H9 (cell line): ENCODE results near the gene TPRG1. TPM values are rescaled to one million over a fixed set of nuclear protein-coding genes. Genes with fewer than 3 reads are reported as not detected.

Source experiments
- DNase-seq: peaks from one replicate; pipeline ENCODE4 v3.0.0-alpha.2; 2017
- H2AFZ ChIP-seq: one replicate; pipeline ENCODE4 v1.6.1; 2013; ENCODE audit warnings: mild to moderate bottlenecking, low read length, control low read depth, moderate library complexity
- H2AK5ac ChIP-seq: 2 replicates; pipeline ENCODE4 v1.6.1; 2013; ENCODE audit warnings: low read length, control low read depth, mixed read lengths; ENCODE audit not compliant: insufficient read length
- H2BK120ac ChIP-seq: one replicate; pipeline ENCODE4 v1.6.1; 2013; ENCODE audit warnings: low read depth, mild to moderate bottlenecking, low read length, control low read depth, inconsistent platforms; ENCODE audit not compliant: poor library complexity, severe bottlenecking
- H2BK12ac ChIP-seq: 2 replicates; pipeline ENCODE4 v1.6.1; 2013; ENCODE audit warnings: low read length, control low read depth, mixed read lengths, low read depth; ENCODE audit not compliant: insufficient read length
- H2BK15ac ChIP-seq: 2 replicates; pipeline ENCODE4 v1.6.1; 2013; ENCODE audit warnings: low read depth, low read length, control low read depth
- H2BK20ac ChIP-seq: one replicate; pipeline ENCODE4 v1.6.1; 2013; ENCODE audit warnings: low read depth, mild to moderate bottlenecking, low read length, control low read depth, inconsistent platforms; ENCODE audit not compliant: poor library complexity, severe bottlenecking
- H2BK5ac ChIP-seq: 2 replicates; pipeline ENCODE4 v1.6.1; 2013; ENCODE audit warnings: low read length, control low read depth, mixed read lengths; ENCODE audit not compliant: insufficient read length
- H3K14ac ChIP-seq: 2 replicates; pipeline ENCODE4 v1.6.1; 2013; ENCODE audit warnings: low read length, control low read depth; ENCODE audit not compliant: insufficient read depth
- H3K18ac ChIP-seq: 2 replicates; pipeline ENCODE4 v1.6.1; 2013; ENCODE audit warnings: low read depth, mild to moderate bottlenecking, mixed read lengths, low read length, control low read depth; ENCODE audit not compliant: insufficient read length
- H3K23ac ChIP-seq: 2 replicates; pipeline ENCODE4 v1.6.1; 2013; ENCODE audit warnings: low read length, control low read depth, mixed read lengths, low read depth; ENCODE audit not compliant: insufficient read length
- H3K23me2 ChIP-seq: 2 replicates; pipeline ENCODE4 v1.6.1; 2013; ENCODE audit warnings: low read depth, mild to moderate bottlenecking, mixed read lengths, low read length, control low read depth; ENCODE audit not compliant: insufficient read length, poor library complexity, severe bottlenecking
- H3K27ac ChIP-seq: 2 replicates; pipeline ENCODE4 v1.5.1; 2013; ENCODE audit warnings: low read length, control low read depth, mixed read lengths, low read depth; ENCODE audit not compliant: insufficient read length
- H3K27me3 ChIP-seq: 2 replicates; pipeline ENCODE4 v1.6.1; 2013; ENCODE audit warnings: low read length, control low read depth, inconsistent platforms; ENCODE audit not compliant: insufficient read depth
- H3K4ac ChIP-seq: 2 replicates; pipeline ENCODE4 v1.6.1; 2013; ENCODE audit warnings: low read depth, mild to moderate bottlenecking, control low read depth, inconsistent platforms, low read length, moderate library complexity
- H3K4me1 ChIP-seq: 2 replicates; pipeline ENCODE4 v1.6.1; 2013; ENCODE audit warnings: low read length, control low read depth, inconsistent platforms; ENCODE audit not compliant: insufficient read depth
- H3K4me2 ChIP-seq: 2 replicates; pipeline ENCODE4 v1.6.1; 2013; ENCODE audit warnings: low read length, control low read depth, mixed read lengths; ENCODE audit not compliant: insufficient read length, insufficient read depth
- H3K56ac ChIP-seq: 2 replicates; pipeline ENCODE4 v1.6.1; 2013; ENCODE audit warnings: low read depth, mild to moderate bottlenecking, mixed read lengths, low read length, control low read depth; ENCODE audit not compliant: insufficient read length
- H3K79me1 ChIP-seq: 2 replicates; pipeline ENCODE4 v1.6.1; 2013; ENCODE audit warnings: low read depth, mild to moderate bottlenecking, moderate library complexity, low read length, control low read depth, inconsistent platforms; ENCODE audit not compliant: insufficient read depth, poor library complexity, severe bottlenecking
- H3K79me2 ChIP-seq: 2 replicates; pipeline ENCODE4 v1.6.1; 2013; ENCODE audit warnings: low read length, control low read depth, inconsistent platforms; ENCODE audit not compliant: insufficient read depth
- H3K9ac ChIP-seq: 2 replicates; pipeline ENCODE4 v1.6.1; 2013; ENCODE audit warnings: low read length, control low read depth, mixed read lengths; ENCODE audit not compliant: insufficient read length; ENCODE audit errors: extremely low read depth
- H3K9me3 ChIP-seq: one replicate; pipeline ENCODE4 v1.6.1; 2013; ENCODE audit warnings: low read depth, low read length, inconsistent platforms; ENCODE audit not compliant: control insufficient read depth
- H3T11ph ChIP-seq: one replicate; pipeline ENCODE4 v1.6.1; 2013; ENCODE audit warnings: mild to moderate bottlenecking, low read length, control low read depth, inconsistent platforms
- H4K20me1 ChIP-seq: one replicate; pipeline ENCODE4 v1.6.1; 2013; ENCODE audit not compliant: control insufficient read depth, insufficient read length, insufficient read depth
- H4K5ac ChIP-seq: 2 replicates; pipeline ENCODE4 v1.6.1; 2013; ENCODE audit warnings: low read depth, mild to moderate bottlenecking, mixed read lengths, low read length, control low read depth; ENCODE audit not compliant: insufficient read length
- H4K8ac ChIP-seq: replicated peaks from 2 replicates; pipeline ENCODE4 v1.6.1; 2013; ENCODE audit warnings: low read length, control low read depth, mixed read lengths, low read depth; ENCODE audit not compliant: insufficient read length
- H4K91ac ChIP-seq: 2 replicates; pipeline ENCODE4 v1.6.1; 2013; ENCODE audit warnings: low read depth, mild to moderate bottlenecking, moderate library complexity, mixed read lengths, low read length, control low read depth; ENCODE audit not compliant: insufficient read length
- H3K27ac Mint-ChIP-seq, 3 experiments: 2 replicates in 2 of 3; 3 replicates in 1 of 3; pipeline ENCODE4 v1.8.0; 2020 to 2021; ENCODE audit warnings: mixed read lengths in 3 of 3, mild to moderate bottlenecking in 1 of 3, moderate library complexity in 1 of 3
- H3K27me3 Mint-ChIP-seq: 2 replicates; pipeline ENCODE4 v1.8.0; 2021; ENCODE audit warnings: low read depth, mild to moderate bottlenecking, moderate library complexity, mixed read lengths
- H3K36me3 Mint-ChIP-seq, 3 experiments: 2 replicates in 2 of 3; 3 replicates in 1 of 3; pipeline ENCODE4 v1.8.0; 2020 to 2021; ENCODE audit warnings: low read depth in 3 of 3, mixed read lengths in 3 of 3; ENCODE audit not compliant: insufficient read depth in 1 of 3
- H3K4me1 Mint-ChIP-seq, 2 experiments: 2 replicates each; pipeline ENCODE4 v1.8.0; 2020; ENCODE audit warnings: mixed read lengths in 2 of 2
- H3K4me3 Mint-ChIP-seq, 2 experiments: 2 replicates in 1 of 2; 3 replicates in 1 of 2; pipeline ENCODE4 v1.8.0; 2020 to 2021; ENCODE audit warnings: mild to moderate bottlenecking in 2 of 2, mixed read lengths in 2 of 2, moderate library complexity in 1 of 2
- H3K9me3 Mint-ChIP-seq, 2 experiments: 2 replicates in 1 of 2; 3 replicates in 1 of 2; pipeline ENCODE4 v1.8.0; 2020; ENCODE audit warnings: mild to moderate bottlenecking in 2 of 2, mixed read lengths in 2 of 2, moderate library complexity in 1 of 2
- CTCF ChIP-seq: fragments of 200-600 bp; sonication (generic); conservative IDR thresholded peaks from 3 replicates; pipeline ENCODE4 v1.8.0; 2021; ENCODE audit warnings: antibody characterized with exemption, mild to moderate bottlenecking
- WGBS: extraction: QIAGEN DNeasy Blood & Tissue Kit; methylation state at CpG from one replicate; pipeline ENCODE4 v1.1.7; 2013; ENCODE audit warnings: missing lambda C conversion rate, low lambda C conversion rate, mixed read lengths; ENCODE audit not compliant: insufficient read length; ENCODE audit errors: extremely low coverage; 5-methylcytosine and 5-hydroxymethylcytosine counted together
- total RNA-seq: library from RNA; stranded (reverse); gene quantifications from 2 replicates; pipeline ENCODE4 v1.2.1, GENCODE V29; 2021

The TPRG1 gene
- total RNA-seq, 1 experiment from 2014 or later, result 0.66 TPM

- Histone ChIP-seq H3T11ph (no peak overlapping the region), H2BK120ac (no peak overlapping the region), H4K91ac (no peak overlapping the region), H3K23ac (no peak overlapping the region), H3K27ac (no peak overlapping the region), H4K8ac (no peak overlapping the region), H3K14ac (no peak overlapping the region), H3K27me3 (no peaks in the 10 kb centered on the region), H2BK20ac (no peak overlapping the region), H4K20me1 (no peaks in the 10 kb centered on the region), H2BK12ac (no peak overlapping the region), H4K5ac (no peak overlapping the region), H2AK5ac (no peak overlapping the region), H3K4ac (no peak overlapping the region), H3K9ac (no peak overlapping the region), H2BK5ac (no peak overlapping the region), H3K23me2 (no peaks in the 10 kb centered on the region), H2BK15ac (no peak overlapping the region), H3K79me2 (no peaks in the 10 kb centered on the region), H3K79me1 (no peaks in the 10 kb centered on the region), H3K18ac (no peak overlapping the region), H2AFZ (no peak overlapping the region), H3K4me2 (no peak overlapping the region), H3K9me3 (no peaks in the 10 kb centered on the region), H3K4me1 (no peaks in the 10 kb centered on the region), H3K56ac (no peak overlapping the region)
- no peaks in the 10 kb centered on the region for H3K27me3 Mint-ChIP-seq
- DNase-seq, result no peak
- no peak for TF ChIP-seq CTCF
- no CpG with 5 or more reads among the region's 3 CpGs for WGBS
- no peak overlapping the region for H3K4me3 Mint-ChIP-seq
- H3K9me3 Mint-ChIP-seq, result no peaks in the 10 kb centered on the region
- H3K27ac Mint-ChIP-seq, result no peak overlapping the region
- no peaks in the 10 kb centered on the region for H3K36me3 Mint-ChIP-seq
- H3K4me1 Mint-ChIP-seq, result peaks cover 4 to 5% of the 10 kb centered on the region in 2 experiments; a peak in 2 of 4 replicates
Observed at GRCh38 chr3:189278221-189278620, 106.5 kb downstream of the TPRG1 start.
